Measurements from ENCODE around the gene DUOX1.
A peak's percentile ranks its signal among the peaks of the same experiment; 100 is the strongest.

DUOX1 gene

DNA sequence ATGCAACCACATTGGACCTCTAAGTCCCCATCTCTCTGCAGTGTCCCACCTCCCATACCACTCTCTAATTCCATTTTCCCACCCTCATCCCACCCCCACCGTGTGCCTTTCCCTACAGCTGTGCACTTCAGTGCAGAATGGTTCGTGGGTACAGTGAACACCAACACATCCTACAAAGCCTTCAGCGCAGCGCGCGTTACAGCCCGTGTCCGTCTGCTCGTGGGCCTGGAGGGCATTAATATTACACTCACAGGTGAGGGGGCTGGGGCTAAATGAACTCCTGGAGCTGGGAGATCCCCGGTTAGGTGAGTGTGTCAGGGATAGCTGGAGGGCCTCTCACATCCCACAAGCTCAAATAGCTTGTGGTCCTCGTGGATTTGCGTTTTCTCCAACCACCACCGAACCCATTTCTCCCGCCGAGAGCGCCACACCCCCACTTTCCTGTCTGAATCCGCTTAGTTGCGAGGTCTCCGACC lies 13.8 kb upstream of the DUOX1 start (continued):
- TF ChIP-seq, protein P1, sequence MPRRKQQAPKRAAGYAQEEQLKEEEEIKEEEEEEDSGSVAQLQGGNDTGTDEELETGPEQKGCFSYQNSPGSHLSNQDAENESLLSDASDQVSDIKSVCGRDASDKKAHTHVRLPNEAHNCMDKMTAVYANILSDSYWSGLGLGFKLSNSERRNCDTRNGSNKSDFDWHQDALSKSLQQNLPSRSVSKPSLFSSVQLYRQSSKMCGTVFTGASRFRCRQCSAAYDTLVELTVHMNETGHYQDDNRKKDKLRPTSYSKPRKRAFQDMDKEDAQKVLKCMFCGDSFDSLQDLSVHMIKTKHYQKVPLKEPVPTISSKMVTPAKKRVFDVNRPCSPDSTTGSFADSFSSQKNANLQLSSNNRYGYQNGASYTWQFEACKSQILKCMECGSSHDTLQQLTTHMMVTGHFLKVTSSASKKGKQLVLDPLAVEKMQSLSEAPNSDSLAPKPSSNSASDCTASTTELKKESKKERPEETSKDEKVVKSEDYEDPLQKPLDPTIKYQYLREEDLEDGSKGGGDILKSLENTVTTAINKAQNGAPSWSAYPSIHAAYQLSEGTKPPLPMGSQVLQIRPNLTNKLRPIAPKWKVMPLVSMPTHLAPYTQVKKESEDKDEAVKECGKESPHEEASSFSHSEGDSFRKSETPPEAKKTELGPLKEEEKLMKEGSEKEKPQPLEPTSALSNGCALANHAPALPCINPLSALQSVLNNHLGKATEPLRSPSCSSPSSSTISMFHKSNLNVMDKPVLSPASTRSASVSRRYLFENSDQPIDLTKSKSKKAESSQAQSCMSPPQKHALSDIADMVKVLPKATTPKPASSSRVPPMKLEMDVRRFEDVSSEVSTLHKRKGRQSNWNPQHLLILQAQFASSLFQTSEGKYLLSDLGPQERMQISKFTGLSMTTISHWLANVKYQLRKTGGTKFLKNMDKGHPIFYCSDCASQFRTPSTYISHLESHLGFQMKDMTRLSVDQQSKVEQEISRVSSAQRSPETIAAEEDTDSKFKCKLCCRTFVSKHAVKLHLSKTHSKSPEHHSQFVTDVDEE (CRISPR knock-in tag; IDR thresholded peaks at IDR 0.05), result no peak

DNA sequence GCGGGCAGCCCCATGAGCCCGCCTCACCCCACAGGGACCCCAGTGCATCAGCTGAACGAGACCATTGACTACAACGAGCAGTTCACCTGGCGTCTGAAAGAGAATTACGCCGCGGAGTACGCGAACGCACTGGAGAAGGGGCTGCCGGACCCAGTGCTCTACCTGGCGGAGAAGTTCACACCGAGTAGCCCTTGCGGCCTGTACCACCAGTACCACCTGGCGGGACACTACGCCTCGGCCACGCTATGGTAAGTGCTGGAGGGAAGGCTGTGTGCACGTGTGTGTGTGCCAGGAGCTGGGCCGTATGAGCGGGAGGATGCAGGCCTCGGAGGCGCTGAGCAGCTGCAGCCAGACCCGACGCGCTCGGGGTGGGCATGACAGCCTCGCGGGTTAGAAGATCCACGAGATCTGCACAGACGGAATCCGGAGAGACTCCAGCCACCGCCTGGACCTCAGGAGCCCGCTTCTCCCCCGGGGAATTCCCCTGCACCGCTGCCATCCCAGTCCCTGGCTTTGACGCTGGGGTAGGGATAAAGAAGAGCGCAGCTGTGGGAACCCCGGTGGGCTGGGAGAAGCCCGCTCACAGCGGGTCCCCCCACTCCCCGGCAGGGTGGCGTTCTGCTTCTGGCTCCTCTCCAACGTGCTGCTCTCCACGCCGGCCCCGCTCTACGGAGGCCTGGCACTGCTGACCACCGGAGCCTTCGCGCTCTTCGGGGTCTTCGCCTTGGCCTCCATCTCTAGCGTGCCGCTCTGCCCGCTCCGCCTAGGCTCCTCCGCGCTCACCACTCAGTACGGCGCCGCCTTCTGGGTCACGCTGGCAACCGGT lies 13.1 kb upstream of the DUOX1 start:
- TF ChIP-seq, protein P1 (CRISPR knock-in tag; IDR thresholded peaks at IDR 0.05), result no peak
- no peak for TF ChIP-seq ZNF8 (CRISPR knock-in tag; IDR thresholded peaks at IDR 0.05)
- no peak for TF ChIP-seq TCF4 (CRISPR knock-in tag; IDR thresholded peaks at IDR 0.05; ENCODE audit: borderline replicate concordance)
- TF ChIP-seq CSDC2 (CRISPR knock-in tag; IDR thresholded peaks at IDR 0.05), result no peak
- no peak for TF ChIP-seq ZFP30 (CRISPR knock-in tag; IDR thresholded peaks at IDR 0.05)
- no peak for TF ChIP-seq ESRRG (CRISPR knock-in tag; IDR thresholded peaks at IDR 0.05)
- no peak for TF ChIP-seq BACH2 (CRISPR knock-in tag; IDR thresholded peaks at IDR 0.05; ENCODE audit: borderline replicate concordance)
- TF ChIP-seq, protein P2, sequence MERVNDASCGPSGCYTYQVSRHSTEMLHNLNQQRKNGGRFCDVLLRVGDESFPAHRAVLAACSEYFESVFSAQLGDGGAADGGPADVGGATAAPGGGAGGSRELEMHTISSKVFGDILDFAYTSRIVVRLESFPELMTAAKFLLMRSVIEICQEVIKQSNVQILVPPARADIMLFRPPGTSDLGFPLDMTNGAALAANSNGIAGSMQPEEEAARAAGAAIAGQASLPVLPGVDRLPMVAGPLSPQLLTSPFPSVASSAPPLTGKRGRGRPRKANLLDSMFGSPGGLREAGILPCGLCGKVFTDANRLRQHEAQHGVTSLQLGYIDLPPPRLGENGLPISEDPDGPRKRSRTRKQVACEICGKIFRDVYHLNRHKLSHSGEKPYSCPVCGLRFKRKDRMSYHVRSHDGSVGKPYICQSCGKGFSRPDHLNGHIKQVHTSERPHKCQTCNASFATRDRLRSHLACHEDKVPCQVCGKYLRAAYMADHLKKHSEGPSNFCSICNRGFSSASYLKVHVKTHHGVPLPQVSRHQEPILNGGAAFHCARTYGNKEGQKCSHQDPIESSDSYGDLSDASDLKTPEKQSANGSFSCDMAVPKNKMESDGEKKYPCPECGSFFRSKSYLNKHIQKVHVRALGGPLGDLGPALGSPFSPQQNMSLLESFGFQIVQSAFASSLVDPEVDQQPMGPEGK (CRISPR knock-in tag; IDR thresholded peaks at IDR 0.05; ENCODE audit: borderline replicate concordance), result no peak
- no peak for TF ChIP-seq SNAI2 (CRISPR knock-in tag; IDR thresholded peaks at IDR 0.05)
- TF ChIP-seq, protein P3, sequence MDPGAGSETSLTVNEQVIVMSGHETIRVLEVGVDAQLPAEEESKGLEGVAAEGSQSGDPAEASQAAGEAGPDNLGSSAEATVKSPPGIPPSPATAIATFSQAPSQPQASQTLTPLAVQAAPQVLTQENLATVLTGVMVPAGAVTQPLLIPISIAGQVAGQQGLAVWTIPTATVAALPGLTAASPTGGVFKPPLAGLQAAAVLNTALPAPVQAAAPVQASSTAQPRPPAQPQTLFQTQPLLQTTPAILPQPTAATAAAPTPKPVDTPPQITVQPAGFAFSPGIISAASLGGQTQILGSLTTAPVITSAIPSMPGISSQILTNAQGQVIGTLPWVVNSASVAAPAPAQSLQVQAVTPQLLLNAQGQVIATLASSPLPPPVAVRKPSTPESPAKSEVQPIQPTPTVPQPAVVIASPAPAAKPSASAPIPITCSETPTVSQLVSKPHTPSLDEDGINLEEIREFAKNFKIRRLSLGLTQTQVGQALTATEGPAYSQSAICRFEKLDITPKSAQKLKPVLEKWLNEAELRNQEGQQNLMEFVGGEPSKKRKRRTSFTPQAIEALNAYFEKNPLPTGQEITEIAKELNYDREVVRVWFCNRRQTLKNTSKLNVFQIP (CRISPR knock-in tag; IDR thresholded peaks at IDR 0.05; ENCODE audit: borderline replicate concordance, low read depth), result no peak
- TF ChIP-seq TOX (CRISPR knock-in tag; IDR thresholded peaks at IDR 0.05; ENCODE audit: borderline replicate concordance), result no peak
- TF ChIP-seq ISL1 (CRISPR knock-in tag; IDR thresholded peaks at IDR 0.05), result no peak
- no peak for TF ChIP-seq ZC3H10 (CRISPR knock-in tag; IDR thresholded peaks at IDR 0.05)
- no peak for TF ChIP-seq PPARA (CRISPR knock-in tag; IDR thresholded peaks at IDR 0.05; ENCODE audit: borderline replicate concordance)
- ATAC-seq, result no peak

DNA sequence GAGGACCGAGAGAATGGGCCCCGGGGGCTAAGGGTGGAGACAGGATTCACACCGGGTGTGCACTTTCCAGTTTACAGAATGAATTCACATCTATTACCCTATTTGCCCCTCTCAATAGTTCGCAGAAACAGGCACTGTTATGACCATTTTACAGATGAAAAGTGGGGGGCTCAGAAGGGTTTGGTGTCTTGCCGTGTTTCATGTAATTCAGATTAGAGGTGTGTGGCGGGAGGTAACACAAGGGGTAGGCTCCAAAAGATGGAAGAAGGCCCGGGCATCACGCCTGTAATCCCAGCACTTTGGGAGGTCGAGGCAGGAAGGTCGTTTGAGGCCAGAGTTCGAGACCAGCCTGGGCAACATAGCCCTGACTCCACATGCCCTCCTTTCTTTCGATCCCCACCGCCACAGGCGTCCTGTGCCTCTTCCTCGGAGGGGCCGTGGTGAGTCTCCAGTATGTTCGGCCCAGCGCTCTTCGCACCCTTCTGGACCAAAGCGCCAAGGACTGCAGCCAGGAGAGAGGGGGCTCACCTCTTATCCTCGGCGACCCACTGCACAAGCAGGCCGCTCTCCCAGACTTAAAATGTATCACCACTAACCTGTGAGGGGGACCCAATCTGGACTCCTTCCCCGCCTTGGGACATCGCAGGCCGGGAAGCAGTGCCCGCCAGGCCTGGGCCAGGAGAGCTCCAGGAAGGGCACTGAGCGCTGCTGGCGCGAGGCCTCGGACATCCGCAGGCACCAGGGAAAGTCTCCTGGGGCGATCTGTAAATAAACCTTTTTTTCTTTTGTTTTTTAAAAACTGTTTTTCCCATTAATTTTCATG lies 12.3 kb upstream of the DUOX1 start:
- ATAC-seq, result peak; percentile 49
- no peak for TF ChIP-seq PPARA (CRISPR knock-in tag; IDR thresholded peaks at IDR 0.05; ENCODE audit: borderline replicate concordance)
- TF ChIP-seq ZFP3 (CRISPR knock-in tag; IDR thresholded peaks at IDR 0.05), result no peak
- TF ChIP-seq ZNF70 (CRISPR knock-in tag; IDR thresholded peaks at IDR 0.05), result no peak
- TF ChIP-seq, protein P3 (CRISPR knock-in tag; IDR thresholded peaks at IDR 0.05; ENCODE audit: borderline replicate concordance, low read depth), result no peak
- no peak for TF ChIP-seq BACH2 (CRISPR knock-in tag; IDR thresholded peaks at IDR 0.05; ENCODE audit: borderline replicate concordance)
- TF ChIP-seq ESRRG (CRISPR knock-in tag; IDR thresholded peaks at IDR 0.05), result no peak
- TF ChIP-seq TOX (CRISPR knock-in tag; IDR thresholded peaks at IDR 0.05; ENCODE audit: borderline replicate concordance), result no peak
- TF ChIP-seq, protein P2 (CRISPR knock-in tag; IDR thresholded peaks at IDR 0.05; ENCODE audit: borderline replicate concordance), result no peak
- TF ChIP-seq CSDC2 (CRISPR knock-in tag; IDR thresholded peaks at IDR 0.05), result no peak
- TF ChIP-seq TCF4 (CRISPR knock-in tag; IDR thresholded peaks at IDR 0.05; ENCODE audit: borderline replicate concordance), result no peak
- TF ChIP-seq ZNF8 (CRISPR knock-in tag; IDR thresholded peaks at IDR 0.05), result no peak
- no peak for TF ChIP-seq ZC3H10 (CRISPR knock-in tag; IDR thresholded peaks at IDR 0.05)
- no peak for TF ChIP-seq ZNF565 (CRISPR knock-in tag; conservative IDR thresholded peaks at IDR 0.05; ENCODE audit: low read depth)
- TF ChIP-seq, protein P4, sequence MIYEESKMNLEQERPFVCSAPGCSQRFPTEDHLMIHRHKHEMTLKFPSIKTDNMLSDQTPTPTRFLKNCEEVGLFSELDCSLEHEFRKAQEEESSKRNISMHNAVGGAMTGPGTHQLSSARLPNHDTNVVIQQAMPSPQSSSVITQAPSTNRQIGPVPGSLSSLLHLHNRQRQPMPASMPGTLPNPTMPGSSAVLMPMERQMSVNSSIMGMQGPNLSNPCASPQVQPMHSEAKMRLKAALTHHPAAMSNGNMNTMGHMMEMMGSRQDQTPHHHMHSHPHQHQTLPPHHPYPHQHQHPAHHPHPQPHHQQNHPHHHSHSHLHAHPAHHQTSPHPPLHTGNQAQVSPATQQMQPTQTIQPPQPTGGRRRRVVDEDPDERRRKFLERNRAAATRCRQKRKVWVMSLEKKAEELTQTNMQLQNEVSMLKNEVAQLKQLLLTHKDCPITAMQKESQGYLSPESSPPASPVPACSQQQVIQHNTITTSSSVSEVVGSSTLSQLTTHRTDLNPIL (CRISPR knock-in tag; IDR thresholded peaks at IDR 0.05; ENCODE audit: low read depth), result no peak

Measured in SK-N-SH treated with all-trans-retinoic acid at 6 μM for 48 hours (cell line).